ENCODE results near the gene INTS11.

Gene INTS11

DNA sequence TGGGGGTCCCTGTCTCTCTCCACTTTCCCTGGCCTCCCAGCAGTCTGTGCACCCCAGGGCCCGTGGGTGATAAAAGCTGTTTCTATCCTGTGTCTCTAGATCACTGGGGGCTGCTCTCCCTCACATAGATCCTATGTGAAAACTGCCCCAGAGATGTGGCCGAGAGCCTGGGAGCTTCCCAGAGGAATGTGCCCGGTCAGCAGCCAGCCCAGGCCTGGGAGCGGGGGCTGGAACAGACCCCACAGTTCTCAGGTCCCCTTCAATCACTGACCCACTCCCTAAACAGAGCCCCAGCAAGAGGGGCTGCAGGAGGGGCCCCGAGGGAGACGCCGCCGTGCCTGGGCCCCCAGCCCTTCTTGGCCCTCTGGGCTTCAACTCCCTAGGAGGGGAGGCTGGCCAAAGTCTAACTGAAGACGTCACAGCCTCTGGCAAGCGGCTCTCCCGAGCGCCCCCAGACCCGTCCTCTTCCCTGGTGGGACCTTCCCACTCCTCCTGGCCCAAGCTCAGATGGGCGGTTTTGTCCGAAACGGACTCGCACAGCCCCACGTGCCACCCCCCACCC lies 33.5 kb upstream of the INTS11 start:
- DNase-seq, result no peak

DNA sequence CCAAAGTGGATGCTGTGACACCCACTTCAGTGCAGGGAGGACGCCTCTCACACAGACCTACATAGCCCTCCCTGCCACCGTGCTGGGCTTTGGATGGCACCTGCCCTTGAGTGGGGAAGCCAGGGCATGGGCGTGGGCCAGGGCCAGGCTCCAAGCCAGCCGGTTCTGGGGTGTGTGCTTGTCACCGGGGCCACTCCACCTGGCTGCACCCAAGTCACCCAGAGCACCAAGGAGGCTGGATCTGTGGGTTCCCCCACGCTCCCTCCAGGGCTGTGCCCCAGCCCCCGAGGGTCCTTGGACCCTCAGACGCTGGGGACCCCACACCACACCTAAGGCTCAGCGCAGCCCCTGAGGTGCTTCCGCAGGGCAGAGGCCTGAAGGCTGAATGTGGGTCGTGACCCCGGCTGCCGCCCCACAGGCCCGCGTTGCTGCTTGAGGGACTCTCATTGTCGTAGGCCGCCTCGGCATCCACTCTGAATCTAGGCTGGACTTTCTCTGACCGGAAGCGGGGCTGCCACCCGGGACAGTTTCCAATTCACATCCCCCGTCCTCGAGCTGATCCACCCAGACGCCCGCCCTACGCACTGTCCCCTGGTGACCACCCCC lies 32.4 kb upstream of the INTS11 start:
- no peak for DNase-seq

DNA sequence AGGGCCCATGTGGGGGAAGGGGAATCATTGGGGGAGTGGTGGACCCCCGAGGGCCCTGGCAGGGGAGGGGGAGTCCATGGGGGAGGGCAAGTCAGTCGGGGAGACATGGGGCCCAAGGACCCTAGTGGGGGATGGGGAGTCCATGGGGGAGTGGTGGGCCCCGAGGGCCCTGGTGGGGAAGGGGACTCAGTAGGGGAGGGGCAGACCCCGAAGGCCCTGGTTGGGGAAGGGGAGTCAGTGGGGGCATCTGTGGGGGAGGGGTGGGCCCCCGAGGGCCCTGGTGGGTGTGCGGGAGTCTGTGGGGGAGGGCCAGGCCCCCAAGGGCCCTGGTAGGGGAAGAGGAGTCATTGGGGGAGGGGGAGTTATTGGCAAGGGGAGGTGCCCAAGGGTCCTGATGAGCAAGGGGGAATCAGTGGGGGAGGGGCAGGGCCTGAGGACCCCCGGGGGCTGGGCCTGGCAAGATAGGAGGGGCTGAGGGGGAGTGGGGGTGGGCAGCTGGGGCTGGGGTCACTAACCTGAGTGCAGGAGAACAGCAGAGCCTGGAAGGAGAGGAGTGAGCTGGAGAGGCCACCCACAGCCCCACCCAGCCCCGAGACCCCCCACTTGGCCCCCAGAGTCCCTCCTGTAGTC lies 31.8 kb upstream of the INTS11 start:
- DNase-seq, result no peak

DNA sequence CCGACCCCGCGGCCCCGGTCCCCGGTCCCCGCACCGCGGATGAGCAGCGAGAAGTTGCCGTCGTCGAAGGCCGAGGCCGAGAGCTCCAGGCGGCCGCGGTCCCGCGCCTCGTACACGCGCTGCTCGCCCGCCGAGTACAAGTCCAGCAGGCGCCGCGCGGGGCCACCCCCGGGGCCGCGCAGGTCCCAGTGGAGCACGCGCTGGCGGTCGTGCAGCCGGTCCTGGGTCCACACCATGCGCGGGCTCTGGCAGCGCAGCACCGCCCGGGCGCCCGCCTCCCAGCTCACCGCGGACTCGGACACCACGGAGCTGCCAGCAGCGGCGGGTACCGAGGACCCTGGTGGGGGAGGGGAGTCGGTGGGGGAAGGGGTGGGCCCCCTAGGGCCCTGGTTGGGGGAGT lies 31.0 kb upstream of the INTS11 start:
- no peak for DNase-seq

DNA sequence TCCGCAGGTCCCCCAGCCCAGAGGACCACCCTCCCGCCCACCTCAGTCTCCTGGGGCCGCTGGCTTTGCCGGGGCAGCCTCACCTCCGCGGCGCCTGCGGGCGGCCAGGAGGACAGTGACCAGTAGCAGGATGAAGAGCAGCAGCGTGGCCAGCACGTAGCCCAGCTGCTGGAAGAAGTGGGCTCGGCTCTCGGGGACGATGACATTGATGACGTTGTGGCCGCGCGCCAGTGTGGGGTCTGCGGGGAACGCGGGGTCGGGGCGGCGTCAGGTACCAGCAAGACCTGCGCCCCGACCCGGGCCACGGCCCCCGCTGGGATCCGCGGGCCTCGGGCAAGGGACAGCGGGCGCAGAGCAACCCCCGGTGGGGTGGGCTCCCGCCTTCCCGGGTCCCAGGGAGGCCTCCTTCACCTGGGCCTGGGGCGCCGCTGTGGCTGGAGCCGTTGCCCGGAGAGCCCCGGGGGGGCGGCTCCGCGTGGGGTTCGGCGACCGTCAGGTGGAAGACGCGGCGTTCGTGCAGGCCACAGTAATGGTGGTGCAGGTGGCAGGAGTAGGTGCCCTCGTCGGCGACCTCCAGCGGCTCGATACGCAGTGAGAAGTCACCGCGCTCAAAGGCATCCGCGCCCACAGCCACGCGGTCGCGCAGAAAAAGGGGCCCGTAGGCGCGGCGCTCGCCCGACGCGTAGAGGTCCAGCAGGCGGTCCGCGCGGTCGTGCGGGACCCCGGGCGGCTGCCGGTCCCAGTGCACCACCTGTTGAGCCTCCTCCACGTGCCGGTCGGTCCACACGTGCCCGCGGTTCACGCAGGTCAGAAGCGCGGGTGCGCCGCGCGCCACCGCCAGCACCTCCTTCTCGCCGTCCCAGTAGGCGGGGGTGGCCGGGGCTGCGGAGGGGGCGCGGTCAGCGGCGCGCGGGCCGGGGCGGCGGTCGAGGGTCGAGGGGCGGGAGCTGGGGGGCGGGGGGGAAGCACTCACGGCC lies 30.1 kb upstream of the INTS11 start:
- DNase-seq, result no peak

DNA sequence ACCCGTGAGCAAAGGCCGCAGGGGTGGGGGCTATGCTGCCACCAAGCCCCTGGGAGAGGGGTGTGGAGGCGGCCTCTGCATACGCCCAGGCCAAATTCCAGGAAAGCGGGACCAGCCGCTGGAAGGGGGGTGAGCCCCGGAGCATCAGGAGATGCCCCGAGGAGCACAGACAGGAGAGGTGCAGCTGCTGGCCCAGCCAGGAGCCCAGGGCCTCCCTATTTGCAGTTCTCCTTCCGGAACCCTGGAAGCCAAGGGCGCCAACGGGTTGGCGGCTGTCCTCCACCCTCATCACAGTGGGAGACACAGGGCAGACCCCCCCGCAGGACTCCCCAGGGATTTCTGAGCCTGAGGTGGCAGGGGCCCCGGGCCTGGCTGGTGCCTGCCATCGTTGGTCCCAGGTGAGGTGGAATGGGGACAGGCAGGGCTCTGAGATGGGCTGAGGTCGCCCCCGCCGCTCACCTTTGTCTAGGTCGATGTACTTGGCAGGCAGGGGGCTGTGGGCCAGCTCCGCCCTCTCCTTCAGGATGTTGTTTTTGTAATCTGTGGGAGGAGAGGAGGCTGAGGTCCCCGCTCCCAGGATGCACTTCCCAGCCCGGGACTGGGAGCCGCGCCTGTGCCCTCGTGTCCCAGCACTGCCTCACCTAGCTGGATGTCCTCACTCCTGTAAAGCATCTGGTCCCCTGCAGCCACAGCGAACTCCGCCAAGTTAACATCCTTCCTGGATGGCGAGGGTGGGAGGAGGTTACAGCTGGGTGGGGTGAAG lies 29.1 kb upstream of the INTS11 start:
- DNase-seq, result no peak

DNA sequence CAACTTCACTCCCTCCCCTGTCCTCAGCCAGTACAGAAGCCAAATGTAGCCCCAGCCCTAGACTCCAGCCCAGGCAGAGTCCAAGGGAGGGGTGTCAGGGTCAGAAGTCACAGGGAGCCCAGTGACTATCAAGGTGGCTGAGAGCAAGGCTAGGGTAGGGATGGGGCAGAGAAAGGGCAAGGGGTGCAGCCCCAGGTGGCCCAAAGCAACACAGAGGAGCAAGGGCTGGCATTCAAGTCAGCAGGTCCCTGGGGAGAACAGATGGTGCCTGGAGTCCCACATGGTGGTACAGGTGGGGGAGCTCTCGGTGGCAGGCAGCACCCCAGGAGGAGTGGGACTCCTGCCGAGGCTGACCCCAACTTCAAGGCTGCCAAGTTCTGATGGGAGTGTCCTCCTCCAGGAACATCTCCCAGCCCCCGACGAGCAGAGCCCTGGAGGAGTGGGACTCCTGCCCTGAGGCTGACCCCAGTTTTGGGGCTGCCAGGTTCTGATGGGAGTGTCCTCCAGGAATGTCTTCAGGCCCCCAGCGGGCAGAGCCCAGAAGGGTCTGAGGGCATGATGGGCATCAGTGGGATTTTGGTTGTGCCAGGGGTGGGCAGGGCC lies 28.4 kb upstream of the INTS11 start:
- DNase-seq, result no peak

DNA sequence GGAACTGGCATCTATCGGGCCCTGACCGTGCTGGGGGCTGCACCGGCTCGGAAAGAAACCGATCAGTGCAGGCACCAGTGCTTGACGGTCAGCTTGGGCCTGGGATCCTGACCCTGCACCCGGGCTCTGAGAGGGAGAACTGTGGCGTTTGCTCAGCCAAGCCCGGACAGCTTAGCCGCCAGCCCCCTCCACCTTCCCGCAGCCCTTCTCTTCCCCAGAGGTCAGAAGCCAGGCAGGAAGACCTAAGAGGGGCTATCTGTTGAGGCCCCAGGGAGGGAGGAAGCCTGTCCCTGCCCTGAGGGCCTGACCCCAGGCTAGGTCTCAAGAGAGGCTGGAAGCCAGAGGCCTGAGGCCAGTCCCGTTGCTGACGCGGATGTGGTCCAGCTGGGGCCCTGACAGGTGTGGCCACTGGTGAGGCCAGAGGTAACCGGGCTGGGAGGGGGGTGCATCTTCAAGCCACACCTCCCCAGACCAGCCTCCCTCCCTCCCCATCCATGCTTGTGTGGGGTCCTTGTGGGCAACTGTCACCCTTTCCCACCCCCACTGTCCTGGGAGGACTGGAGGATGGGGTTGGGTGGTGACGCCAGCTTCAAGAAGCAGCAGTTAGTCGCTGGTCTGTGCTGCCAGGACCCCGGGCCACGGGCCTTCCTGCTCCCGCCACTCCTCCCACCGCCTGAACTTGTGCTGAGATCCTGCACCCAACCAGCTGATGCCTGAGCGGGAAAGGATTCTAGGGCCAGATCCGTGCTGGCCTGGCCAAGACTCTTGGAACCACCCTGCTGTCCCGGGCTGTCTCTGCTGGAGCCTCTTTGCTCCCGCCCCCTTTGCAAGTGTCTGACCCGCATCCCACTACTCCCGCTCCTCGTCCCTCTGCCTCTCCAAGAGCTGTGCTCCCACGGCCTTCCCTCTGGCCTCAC lies 27.3 kb upstream of the INTS11 start:
- no peak for DNase-seq

DNA sequence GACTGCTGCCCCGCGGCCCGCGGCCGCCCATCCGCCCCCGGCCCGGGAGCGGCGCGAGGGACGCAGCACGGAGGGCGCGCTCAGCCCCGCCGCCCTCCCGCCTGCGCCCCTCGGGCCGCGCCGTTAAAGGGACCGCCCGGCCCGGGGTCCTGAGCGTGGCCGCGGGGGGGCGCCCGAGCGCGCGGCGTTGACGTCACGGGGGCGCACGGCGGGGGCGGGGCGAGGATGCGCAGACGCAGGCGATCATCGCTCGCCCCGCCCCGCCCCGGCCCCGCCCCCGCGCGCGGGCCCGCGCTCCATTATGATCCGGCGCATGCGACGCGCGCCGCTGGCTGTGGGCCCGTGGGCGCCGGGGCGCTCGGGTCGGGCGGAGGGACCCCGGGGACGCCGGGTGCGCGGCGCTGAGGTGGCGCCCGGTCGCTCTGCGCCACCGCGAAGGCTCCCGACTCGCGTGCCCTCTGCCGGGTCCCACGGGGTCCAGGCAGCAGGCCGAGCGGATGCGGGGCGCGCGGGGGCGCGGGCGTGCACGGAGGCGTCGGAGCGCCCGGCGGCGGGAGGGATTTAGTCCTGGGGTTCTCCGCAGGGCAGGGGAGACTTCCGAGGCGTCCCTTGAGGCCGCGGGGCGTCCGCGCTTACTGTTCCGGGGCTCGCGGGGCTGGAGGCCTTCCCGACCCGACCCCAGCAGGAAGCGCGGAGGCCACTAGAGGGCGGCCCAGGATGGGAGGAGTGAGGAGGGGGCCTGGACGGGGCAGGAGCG lies 25.0 kb upstream of the INTS11 start, which contains the start of gene DVL1:
Gene DVL1 (minus strand): TSS at position 163 of the 757 bp plus-strand sequence. CDS start 353 bp downstream, outside the sequence.
- DNase-seq, result no peak

DNA sequence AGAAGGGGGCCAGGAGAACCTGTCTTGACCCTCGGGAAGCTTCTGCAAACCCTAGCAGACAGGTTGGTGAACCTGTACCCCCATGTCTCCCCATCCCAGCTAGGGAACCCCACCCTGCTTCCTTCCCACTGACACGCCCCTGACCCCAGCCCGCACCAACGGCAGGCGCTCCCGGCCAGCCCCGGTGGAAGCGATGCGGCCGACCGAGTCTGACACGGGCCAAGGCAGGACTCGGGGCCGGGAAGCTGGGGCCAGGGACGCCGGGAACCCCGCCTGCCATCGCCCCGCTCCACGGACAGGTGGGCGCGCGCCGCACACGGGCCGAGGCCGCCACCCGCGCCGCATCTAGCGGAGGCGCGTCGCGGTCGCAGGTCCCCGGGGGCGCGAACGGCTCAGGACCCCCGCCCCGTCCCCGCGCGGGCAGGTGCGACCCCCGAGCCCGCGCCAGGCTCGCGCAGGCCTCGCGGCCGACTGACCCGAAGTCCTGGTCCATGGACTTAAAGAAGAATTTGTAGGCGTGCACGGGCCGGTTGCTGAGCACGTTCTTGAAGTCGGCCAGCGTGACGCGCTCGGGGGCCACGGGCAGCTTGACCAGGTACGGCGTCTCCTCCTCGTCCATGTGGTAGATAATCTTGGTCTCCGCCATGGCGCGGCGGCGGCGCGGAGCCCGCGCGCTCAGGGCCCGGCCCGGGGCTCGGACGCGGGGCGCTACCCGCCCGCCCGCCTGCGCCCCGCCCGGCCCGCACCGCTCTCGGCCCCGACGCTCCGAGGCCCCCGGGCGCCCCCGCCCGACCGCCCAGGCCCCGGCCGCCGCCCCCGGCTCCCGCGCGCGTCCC lies 24.2 kb upstream of the INTS11 start:
- DNase-seq, result no peak

DNA sequence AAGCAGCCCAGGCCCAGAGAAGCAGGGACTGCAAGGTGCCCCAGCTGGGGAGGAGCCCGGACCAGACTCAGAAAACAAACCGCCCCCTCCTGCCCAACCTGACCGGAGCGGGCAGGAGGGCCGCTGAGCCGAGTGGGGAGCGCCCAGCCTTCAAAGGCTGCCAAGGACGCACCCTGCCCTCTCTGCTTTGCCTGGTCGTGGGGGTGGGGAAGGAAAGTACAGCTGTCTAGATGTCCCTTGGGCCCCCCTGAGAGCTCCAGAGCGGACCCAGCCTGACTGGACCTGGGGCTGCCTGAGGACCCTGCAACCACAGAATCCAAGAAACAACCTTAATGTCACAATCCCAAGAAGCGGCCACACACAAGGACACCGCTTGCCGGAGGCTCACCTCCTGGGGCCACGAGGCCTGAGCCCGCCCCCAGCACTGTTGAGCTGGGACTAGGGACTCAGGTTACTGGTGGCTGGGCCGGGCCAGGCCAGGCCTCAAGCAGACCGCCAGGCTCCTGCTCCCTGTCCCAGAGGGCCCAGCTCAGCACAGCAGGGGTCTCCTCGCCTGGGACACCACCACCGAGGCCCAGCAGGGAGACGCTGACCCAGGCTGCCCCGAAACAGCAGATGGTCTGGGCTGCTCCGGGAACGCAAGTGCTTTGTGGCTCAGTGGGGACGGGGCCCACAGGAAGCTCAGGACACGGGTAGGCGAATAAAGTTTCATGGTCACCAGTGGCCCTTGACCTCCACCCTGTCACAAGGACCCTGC lies 23.4 kb upstream of the INTS11 start:
- DNase-seq, result no peak

DNA sequence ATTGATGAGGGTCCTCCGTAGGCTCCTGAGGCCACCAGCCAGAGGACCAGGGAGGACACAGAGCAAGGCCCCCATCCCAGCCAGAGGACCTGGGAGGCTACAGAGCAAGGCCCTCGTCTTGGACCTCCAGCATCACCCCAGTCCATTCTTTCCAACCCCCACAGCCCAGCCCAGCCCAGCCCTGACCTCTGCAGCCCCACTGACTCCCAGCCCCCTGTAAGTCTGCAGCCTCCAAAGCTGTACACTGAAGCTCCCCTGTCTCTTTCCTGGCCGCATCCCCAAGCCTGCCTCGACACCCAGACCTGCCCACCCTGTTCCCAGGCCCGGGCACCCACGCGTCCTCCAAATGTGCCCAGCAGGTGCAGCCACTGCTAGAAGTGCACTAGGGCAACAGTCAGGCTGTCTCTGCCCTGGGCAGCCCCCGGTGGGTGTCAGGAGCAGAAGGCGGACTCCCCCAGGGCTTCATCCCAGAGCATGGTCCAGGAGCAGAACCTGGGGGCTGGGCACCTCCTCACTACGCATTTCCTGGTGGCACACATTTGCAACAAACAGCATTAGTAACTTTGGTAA lies 22.7 kb upstream of the INTS11 start:
- no peak for DNase-seq

DNA sequence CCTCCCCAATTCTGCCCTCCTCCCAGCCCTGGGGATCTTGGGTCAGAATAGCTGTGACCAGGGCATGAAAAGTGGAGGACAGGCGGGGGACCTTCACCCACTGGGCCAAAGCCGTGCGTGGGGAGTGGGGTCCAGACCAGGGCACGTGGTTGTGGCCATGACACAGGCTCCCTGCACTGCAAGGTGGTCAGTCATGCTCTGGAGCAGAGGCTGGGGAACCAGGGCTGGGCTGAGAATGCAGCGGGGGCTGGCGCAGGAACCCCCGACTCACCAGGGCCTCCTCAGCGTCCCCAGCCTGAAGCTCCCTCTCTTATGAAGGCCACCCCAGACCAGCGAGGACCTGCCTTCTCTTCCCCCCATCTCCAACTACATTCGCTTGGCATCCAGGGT lies 22.0 kb upstream of the INTS11 start:
- no peak for DNase-seq

DNA sequence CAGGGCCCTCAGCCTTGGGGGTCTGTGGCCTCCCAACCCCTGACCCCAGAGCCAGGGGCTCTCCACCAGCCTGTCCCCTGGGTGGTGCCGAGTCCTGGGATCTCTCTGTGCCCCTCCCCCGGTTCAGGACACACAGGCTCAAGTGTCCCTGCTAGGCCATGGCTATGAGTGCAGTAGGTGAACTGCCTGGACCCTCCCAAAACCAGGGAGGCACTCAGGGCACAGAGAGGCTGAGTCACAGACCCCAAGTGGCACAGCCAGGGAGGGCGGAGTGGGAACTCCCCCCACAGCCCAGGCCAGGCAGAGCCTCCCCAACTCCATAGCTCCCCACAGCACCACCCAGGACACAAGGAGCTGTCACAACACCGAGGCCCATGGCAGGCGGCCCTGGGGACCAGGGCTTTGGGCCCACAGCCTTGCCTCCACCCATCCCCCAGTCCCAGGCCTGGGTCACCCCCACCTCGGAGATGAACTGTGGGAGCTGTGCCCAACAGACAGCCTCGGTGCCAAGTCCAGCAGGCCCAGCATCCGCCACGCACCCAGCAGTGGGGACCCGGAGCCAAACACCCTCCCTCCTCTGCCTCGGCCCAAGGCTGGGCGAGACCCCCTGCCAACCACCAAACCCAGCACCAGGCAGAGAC lies 21.5 kb upstream of the INTS11 start:
- no peak for DNase-seq

DNA sequence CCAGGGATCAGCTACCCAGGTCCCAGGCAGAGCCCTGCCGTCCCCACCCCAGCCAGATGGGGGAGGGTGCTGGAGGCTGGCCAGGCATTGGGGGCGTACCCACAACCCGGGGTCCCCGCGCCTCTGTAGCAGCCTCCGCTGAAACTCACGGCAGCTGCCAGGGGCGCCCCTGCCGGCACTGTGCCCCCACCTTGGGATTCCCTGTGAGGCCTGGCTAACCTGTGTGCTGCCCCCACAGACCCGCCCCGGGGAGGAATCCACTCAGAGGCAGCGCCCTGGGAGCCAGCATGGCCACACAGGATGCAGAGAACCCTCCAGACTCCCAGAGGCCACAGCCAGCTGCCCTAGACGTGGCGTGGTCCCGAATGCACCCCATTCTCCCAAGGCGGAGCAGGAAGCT lies 20.9 kb upstream of the INTS11 start:
- DNase-seq, result no peak

DNA sequence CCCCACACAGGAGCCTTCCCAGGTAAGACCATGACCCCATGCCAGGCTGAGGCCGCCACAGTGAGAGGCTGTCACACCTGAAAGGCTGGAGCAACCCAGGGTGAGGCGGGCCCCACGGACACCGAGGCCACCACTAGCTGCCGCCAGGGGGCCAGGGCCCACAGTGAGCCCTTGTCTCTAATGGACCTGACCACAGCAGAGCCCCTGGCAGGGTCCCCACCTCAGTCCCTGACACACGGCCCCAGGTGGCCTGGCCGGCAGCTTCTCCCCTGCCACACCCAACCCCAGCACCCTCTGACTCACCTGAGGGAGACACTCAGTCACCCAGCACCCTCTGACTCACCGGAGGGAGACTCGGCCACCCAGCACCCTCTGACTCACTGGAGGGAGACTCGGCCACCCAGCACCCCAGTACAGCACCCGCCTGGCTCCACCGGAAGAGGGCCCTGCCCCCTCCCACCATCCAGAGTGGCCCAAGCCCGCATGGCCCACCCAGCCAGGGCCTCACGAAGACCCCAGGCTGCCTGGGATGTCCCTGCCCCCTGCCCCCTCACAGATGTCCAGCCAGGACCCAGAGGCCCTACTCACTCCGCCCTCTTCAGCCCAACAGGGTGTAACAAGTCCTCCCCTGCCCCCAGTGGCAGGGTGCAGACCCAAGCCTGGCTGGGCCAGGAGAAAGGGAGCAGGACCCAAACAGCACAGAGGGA lies 20.3 kb upstream of the INTS11 start:
- no peak for DNase-seq

DNA sequence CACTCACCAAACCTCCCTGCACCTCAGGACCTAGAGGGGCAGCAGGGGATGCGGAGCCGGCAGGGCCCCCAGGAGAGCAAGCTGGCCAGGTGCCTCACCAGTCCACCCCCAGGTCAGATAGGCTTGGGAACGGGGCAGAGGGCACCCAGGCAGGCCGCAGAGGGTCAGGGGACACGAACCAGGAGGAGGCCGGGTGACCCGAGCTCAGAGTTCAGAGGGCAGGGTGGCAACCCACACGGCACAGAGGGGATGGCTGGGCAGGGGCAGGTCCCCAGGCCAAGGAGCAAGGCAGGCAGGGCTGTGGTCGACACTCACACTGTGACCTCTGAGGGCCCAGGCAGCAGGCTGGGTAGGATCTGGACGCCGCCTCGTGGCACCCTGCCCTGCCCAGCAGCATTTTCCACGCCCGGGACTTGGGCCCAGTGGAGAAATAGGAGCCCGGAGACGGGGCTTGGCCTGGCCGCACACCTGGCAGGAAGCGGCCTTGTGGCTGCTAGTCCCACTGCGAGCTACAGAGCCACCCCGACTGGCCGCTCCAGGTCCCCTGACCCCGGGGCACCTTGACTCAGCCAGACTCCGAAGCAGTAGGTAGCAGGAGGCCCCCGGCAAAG lies 19.5 kb upstream of the INTS11 start:
- DNase-seq, result no peak

Measured in DMS 273 treated with DMSO at 0.1 percent for 48 hours (cell line).